Neural progenitor cell (in vitro differentiated cells): ENCODE data around the gene OR6M1. TPM values are rescaled to one million over a fixed set of nuclear protein-coding genes. Genes with fewer than 3 reads are reported as not detected.

Source experiments
- DNase-seq: peaks from one replicate; pipeline ENCODE4 v3.0.0-alpha.2; 2016; ENCODE audit warnings: low spot score
- H2AFZ ChIP-seq: fragments of 200-600 bp; sonication (generic); replicated peaks from 2 replicates; pipeline ENCODE4 v1.6.1; 2016; ENCODE audit warnings: antibody characterized with exemption
- H3F3A ChIP-seq: fragments of 200-600 bp; sonication (generic); 2 replicates; pipeline ENCODE4 v1.6.1; 2016; ENCODE audit warnings: antibody characterized with exemption, low read depth
- H3K27ac ChIP-seq: fragments of 200-600 bp; sonication (generic); 2 replicates; pipeline ENCODE4 v1.5.1; 2016; ENCODE audit warnings: mild to moderate bottlenecking
- H3K27me3 ChIP-seq: fragments of 200-600 bp; sonication (generic); 2 replicates; pipeline ENCODE4 v1.6.1; 2016; ENCODE audit warnings: mild to moderate bottlenecking, moderate library complexity
- H3K36me3 ChIP-seq: fragments of 200-600 bp; sonication (generic); 2 replicates; pipeline ENCODE4 v1.5.1; 2016
- H3K4me1 ChIP-seq: fragments of 200-600 bp; sonication (generic); 2 replicates; pipeline ENCODE4 v1.6.1; 2016; ENCODE audit warnings: mixed run types
- H3K4me2 ChIP-seq: fragments of 200-600 bp; sonication (generic); 2 replicates; pipeline ENCODE4 v1.6.1; 2016
- H3K4me3 ChIP-seq: fragments of 200-600 bp; sonication (generic); 2 replicates; pipeline ENCODE4 v1.5.1; 2016
- H3K79me2 ChIP-seq: fragments of 200-600 bp; sonication (generic); 2 replicates; pipeline ENCODE4 v1.6.1; 2016; ENCODE audit warnings: low read depth
- H3K9ac ChIP-seq: fragments of 200-600 bp; sonication (generic); 2 replicates; pipeline ENCODE4 v1.6.1; 2016
- H3K9me3 ChIP-seq: fragments of 200-600 bp; sonication (generic); 2 replicates; pipeline ENCODE4 v1.5.1; 2016; ENCODE audit warnings: low read depth
- H4K20me1 ChIP-seq: fragments of 200-600 bp; sonication (generic); 2 replicates; pipeline ENCODE4 v1.6.1; 2016; ENCODE audit warnings: low read depth
- H3K27ac Mint-ChIP-seq: 3 replicates; pipeline ENCODE4 v1.8.0; 2021; ENCODE audit warnings: mixed read lengths
- H3K27me3 Mint-ChIP-seq: 2 replicates; pipeline ENCODE4 v1.8.0; 2022; ENCODE audit warnings: low read depth, mild to moderate bottlenecking, inconsistent platforms, moderate library complexity, mixed read lengths; ENCODE audit not compliant: insufficient read depth
- H3K36me3 Mint-ChIP-seq: 3 replicates; pipeline ENCODE4 v1.8.0; 2021; ENCODE audit warnings: mixed read lengths
- H3K4me1 Mint-ChIP-seq: 3 replicates; pipeline ENCODE4 v1.8.0; 2021; ENCODE audit warnings: mixed read lengths
- H3K4me3 Mint-ChIP-seq: 3 replicates; pipeline ENCODE4 v1.8.0; 2021; ENCODE audit warnings: mild to moderate bottlenecking, moderate library complexity, mixed read lengths
- H3K9me3 Mint-ChIP-seq: 3 replicates; pipeline ENCODE4 v1.8.0; 2020; ENCODE audit warnings: mixed read lengths
- EZH2 ChIP-seq: fragments of 200-600 bp; sonication (generic); IDR thresholded peaks from 2 replicates; pipeline ENCODE4 v1.6.1; 2017; ENCODE audit warnings: antibody characterized with exemption, mild to moderate bottlenecking, moderate library complexity
- EZH2phosphoT487 ChIP-seq: fragments of 200-600 bp; sonication (generic); IDR thresholded peaks from 2 replicates; pipeline ENCODE4 v1.6.1; 2017; ENCODE audit warnings: antibody characterized with exemption
- total RNA-seq: library from RNA; depleted of rRNA; stranded (reverse); fragments of >200 nt; gene quantifications from 2 replicates; pipeline ENCODE4 v1.2.3, GENCODE V29; 2015; ENCODE audit warnings: low replicate concordance
- TF ChIP-seq, protein P1 (sequence below): fragments of 200-600 bp; sonication (generic); IDR thresholded peaks from 2 replicates; pipeline ENCODE4 v1.5.1; 2017; ENCODE audit warnings: antibody characterized with exemption, mild to moderate bottlenecking

The OR6M1 gene
- total RNA-seq, 1 donor from 2014 or later = not detected

DNA sequence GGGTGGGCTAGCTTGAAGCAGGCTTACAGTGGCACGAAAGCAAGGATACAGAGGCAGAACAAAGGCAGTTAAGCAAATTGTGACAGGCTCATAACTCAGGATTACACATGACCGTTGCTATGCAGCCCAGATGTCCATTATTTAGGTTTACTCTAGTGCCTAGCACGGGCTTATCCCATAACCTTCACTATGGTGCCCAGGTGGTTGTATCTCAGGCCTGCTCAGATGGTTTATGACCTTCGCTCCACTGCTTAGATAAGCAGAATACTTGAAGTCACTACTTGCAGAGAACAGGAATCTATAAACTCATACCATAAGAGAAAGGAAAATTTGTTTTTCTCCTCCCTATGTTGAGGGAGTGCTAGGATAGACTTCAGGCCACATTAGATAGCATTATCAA is 9.0 kb downstream of the OR6M1 start:
- Histone ChIP-seq H3K4me1 (no peaks in the 10 kb centered on the region), H3K27ac (no peak overlapping the region), H3K4me2 (no peak overlapping the region), H3K4me3 (no peak overlapping the region), H3K9ac (no peak overlapping the region), H3K79me2 (no peaks in the 10 kb centered on the region), H3F3A (no peaks in the 10 kb centered on the region), H2AFZ (no peak overlapping the region), H3K36me3 (no peaks in the 10 kb centered on the region), H4K20me1 (no peaks in the 10 kb centered on the region), H3K27me3 (no peaks in the 10 kb centered on the region), H3K9me3 (peaks cover 10% of the 10 kb centered on the region)
- no peak overlapping the region for H3K4me3 Mint-ChIP-seq
- H3K4me1 Mint-ChIP-seq = peaks cover 9% of the 10 kb centered on the region
- H3K36me3 Mint-ChIP-seq = no peaks in the 10 kb centered on the region
- H3K27me3 Mint-ChIP-seq = peaks cover 2% of the 10 kb centered on the region
- peaks cover 10% of the 10 kb centered on the region for H3K9me3 Mint-ChIP-seq
- no peak for DNase-seq
- TF ChIP-seq EZH2phosphoT487 (no peak), EZH2 (no peak)
- TF ChIP-seq, protein P1, sequence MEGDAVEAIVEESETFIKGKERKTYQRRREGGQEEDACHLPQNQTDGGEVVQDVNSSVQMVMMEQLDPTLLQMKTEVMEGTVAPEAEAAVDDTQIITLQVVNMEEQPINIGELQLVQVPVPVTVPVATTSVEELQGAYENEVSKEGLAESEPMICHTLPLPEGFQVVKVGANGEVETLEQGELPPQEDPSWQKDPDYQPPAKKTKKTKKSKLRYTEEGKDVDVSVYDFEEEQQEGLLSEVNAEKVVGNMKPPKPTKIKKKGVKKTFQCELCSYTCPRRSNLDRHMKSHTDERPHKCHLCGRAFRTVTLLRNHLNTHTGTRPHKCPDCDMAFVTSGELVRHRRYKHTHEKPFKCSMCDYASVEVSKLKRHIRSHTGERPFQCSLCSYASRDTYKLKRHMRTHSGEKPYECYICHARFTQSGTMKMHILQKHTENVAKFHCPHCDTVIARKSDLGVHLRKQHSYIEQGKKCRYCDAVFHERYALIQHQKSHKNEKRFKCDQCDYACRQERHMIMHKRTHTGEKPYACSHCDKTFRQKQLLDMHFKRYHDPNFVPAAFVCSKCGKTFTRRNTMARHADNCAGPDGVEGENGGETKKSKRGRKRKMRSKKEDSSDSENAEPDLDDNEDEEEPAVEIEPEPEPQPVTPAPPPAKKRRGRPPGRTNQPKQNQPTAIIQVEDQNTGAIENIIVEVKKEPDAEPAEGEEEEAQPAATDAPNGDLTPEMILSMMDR = no peak
- H3K27ac Mint-ChIP-seq = no peak overlapping the region

GRCh38 chr11:123796226-123796625 is 9.9 kb downstream of the OR6M1 start:
- Mint-ChIP-seq H3K9me3 (peaks cover 12% of the 10 kb centered on the region), H3K4me3 (no peak overlapping the region), H3K27me3 (peaks cover 2% of the 10 kb centered on the region), H3K27ac (no peak overlapping the region), H3K36me3 (no peaks in the 10 kb centered on the region), H3K4me1 (peaks cover 9% of the 10 kb centered on the region)
- no peak overlapping the region for H3K4me3 ChIP-seq
- peaks cover 18% of the 10 kb centered on the region for H3K9me3 ChIP-seq
- no peak overlapping the region for H2AFZ ChIP-seq
- H3K9ac ChIP-seq = no peak overlapping the region
- TF ChIP-seq EZH2phosphoT487 = no peak
- no peak for TF ChIP-seq EZH2
- TF ChIP-seq, protein P1 = no peak
- no peaks in the 10 kb centered on the region for H3F3A ChIP-seq
- H3K36me3 ChIP-seq = peaks cover 4% of the 10 kb centered on the region
- no peak overlapping the region for H3K4me2 ChIP-seq
- no peak for DNase-seq
- H4K20me1 ChIP-seq = no peaks in the 10 kb centered on the region
- no peaks in the 10 kb centered on the region for H3K79me2 ChIP-seq
- no peaks in the 10 kb centered on the region for H3K27me3 ChIP-seq
- no peak overlapping the region for H3K27ac ChIP-seq
- H3K4me1 ChIP-seq = no peaks in the 10 kb centered on the region

- H3K27me3 Mint-ChIP-seq = no peaks in the 10 kb centered on the region
- no peaks in the 10 kb centered on the region for H3K36me3 Mint-ChIP-seq
- Histone ChIP-seq H3K4me2 (no peak overlapping the region), H3K27me3 (no peaks in the 10 kb centered on the region), H3K9me3 (peaks cover 5% of the 10 kb centered on the region), H3K79me2 (no peaks in the 10 kb centered on the region), H4K20me1 (no peaks in the 10 kb centered on the region), H3K9ac (no peak overlapping the region), H2AFZ (peak overlapping the region; percentile 61), H3K36me3 (no peaks in the 10 kb centered on the region), H3K27ac (no peak overlapping the region), H3K4me3 (no peak overlapping the region), H3K4me1 (peaks cover 11% of the 10 kb centered on the region), H3F3A (no peaks in the 10 kb centered on the region)
- no peak for DNase-seq
- no peak overlapping the region for H3K27ac Mint-ChIP-seq
- no peak overlapping the region for H3K4me3 Mint-ChIP-seq
- TF ChIP-seq EZH2 (no peak), EZH2phosphoT487 (no peak)
- TF ChIP-seq, protein P1 = no peak
- H3K4me1 Mint-ChIP-seq = no peaks in the 10 kb centered on the region
- H3K9me3 Mint-ChIP-seq = peaks cover 4% of the 10 kb centered on the region
Observed at GRCh38 chr11:123783536-123783935, 22.6 kb downstream of the OR6M1 start.
